ENCODE results near the gene KYAT1.

The KYAT1 gene

GRCh38 chr9:128909859-128910258 is 28.1 kb upstream of the KYAT1 start:
- no peak for DNase-seq (ENCODE audit: low read depth in 2 of 2, low spot score in 1 of 2)

GRCh38 chr9:128908372-128908771 is 26.6 kb upstream of the KYAT1 start:
- no peak for DNase-seq (ENCODE audit: low read depth in 2 of 2, low spot score in 1 of 2)

GRCh38 chr9:128906741-128907140 is 25.0 kb upstream of the KYAT1 start:
- DNase-seq (ENCODE audit: low read depth in 2 of 2, low spot score in 1 of 2): no peak

GRCh38 chr9:128905964-128906363 is 24.2 kb upstream of the KYAT1 start:
- no peak for DNase-seq (ENCODE audit: low read depth in 2 of 2, low spot score in 1 of 2)

GRCh38 chr9:128903871-128904620 is 22.3 kb upstream of the KYAT1 start:
- DNase-seq (ENCODE audit: low read depth in 2 of 2, low spot score in 1 of 2): no peak

GRCh38 chr9:128903079-128903461 is 21.3 kb upstream of the KYAT1 start:
- DNase-seq (ENCODE audit: low read depth in 2 of 2, low spot score in 1 of 2): no peak

GRCh38 chr9:128902351-128903078 is 20.8 kb upstream of the KYAT1 start:
- peak; percentile 59 to 75 for DNase-seq (ENCODE audit: low read depth in 2 of 2, low spot score in 1 of 2)

GRCh38 chr9:128901822-128902221 is 20.1 kb upstream of the KYAT1 start:
- no peak for DNase-seq (ENCODE audit: low read depth in 2 of 2, low spot score in 1 of 2)

- no peak for DNase-seq (ENCODE audit: low read depth in 2 of 2, low spot score in 1 of 2)
Observed at GRCh38 chr9:128901379-128901778, 19.6 kb upstream of the KYAT1 start.

GRCh38 chr9:128899566-128900322 is 18.0 kb upstream of the KYAT1 start:
- no peak for DNase-seq (ENCODE audit: low read depth in 2 of 2, low spot score in 1 of 2)

- no peak for DNase-seq (ENCODE audit: low read depth in 2 of 2, low spot score in 1 of 2)
Observed at GRCh38 chr9:128898845-128899565, 17.3 kb upstream of the KYAT1 start.

- no peak for DNase-seq (ENCODE audit: low read depth in 2 of 2, low spot score in 1 of 2)
Observed at GRCh38 chr9:128898382-128898781, 16.6 kb upstream of the KYAT1 start.

GRCh38 chr9:128895556-128895955 is 13.8 kb upstream of the KYAT1 start:
- no peak for DNase-seq (ENCODE audit: low read depth in 2 of 2, low spot score in 1 of 2)

- DNase-seq (ENCODE audit: low read depth in 2 of 2, low spot score in 1 of 2): no peak
Observed at GRCh38 chr9:128894764-128895163, 13.0 kb upstream of the KYAT1 start.

- DNase-seq (ENCODE audit: low read depth in 2 of 2, low spot score in 1 of 2): no peak
Observed at GRCh38 chr9:128893354-128893753, 11.6 kb upstream of the KYAT1 start.

GRCh38 chr9:128892221-128892921 is 10.6 kb upstream of the KYAT1 start:
- no peak for DNase-seq (ENCODE audit: low read depth in 2 of 2, low spot score in 1 of 2)

- DNase-seq (ENCODE audit: low read depth in 2 of 2, low spot score in 1 of 2): no peak
Observed at GRCh38 chr9:128891321-128892220, 9.8 kb upstream of the KYAT1 start.

GRCh38 chr9:128887914-128888350 is 6.2 kb upstream of the KYAT1 start:
- DNase-seq (ENCODE audit: low read depth in 2 of 2, low spot score in 1 of 2): no peak

- no peak for DNase-seq (ENCODE audit: low read depth in 2 of 2, low spot score in 1 of 2)
Observed at GRCh38 chr9:128887049-128887448, 5.3 kb upstream of the KYAT1 start.

Data from stimulated activated CD8-positive, alpha-beta memory T cell treated with anti-CD3 and anti-CD28 coated beads, Interleukin-4, amount 100 ng/mL, for 1 hour (primary cell).